CMK (cell line): ENCODE measurements around the gene SGMS1.

Experiments used
- DNase-seq: peaks from one replicate; pipeline ENCODE4 v3.0.0-alpha.2; 2010; ENCODE audit warnings: low read depth

The SGMS1 gene

DNA sequence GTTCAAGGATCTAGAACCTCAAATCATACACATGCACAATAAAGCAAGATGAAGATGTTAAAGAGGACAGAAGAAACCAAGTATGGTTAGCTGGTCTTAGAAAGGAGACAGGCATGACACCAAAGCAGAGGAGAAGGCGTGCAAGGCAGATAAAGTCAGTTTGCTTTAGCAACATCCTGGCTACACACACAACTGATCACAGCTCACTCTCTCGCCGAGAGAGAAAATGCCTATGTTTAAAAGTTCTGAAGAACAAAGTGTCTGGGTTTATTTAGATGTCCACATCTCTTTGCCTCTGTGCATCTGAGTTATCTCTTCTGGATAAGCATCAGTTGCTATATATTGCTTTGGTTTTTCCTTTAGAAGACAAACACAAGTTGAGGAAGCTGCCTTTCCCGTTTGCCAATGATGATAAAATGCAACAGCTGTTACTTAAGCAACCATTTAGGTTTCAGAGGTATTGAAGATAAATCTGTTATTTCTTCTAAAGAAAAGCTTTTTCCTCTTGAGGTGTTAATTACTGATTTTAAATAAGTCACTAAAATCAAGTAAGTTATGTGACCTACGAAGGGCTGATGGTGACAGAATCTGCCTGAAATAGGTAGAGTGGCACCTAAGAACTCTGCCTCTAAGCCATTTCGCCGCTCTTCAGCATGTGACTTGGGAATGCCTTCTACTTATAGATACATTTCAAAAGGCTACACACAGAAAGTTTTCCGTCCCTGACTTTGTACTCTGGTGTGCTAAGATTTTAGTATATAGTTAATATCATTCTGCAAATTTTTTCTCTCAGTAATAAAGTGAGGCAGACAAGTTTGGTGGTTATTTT lies 226.2 kb downstream of the SGMS1 start:
- DNase-seq: no peak

DNA sequence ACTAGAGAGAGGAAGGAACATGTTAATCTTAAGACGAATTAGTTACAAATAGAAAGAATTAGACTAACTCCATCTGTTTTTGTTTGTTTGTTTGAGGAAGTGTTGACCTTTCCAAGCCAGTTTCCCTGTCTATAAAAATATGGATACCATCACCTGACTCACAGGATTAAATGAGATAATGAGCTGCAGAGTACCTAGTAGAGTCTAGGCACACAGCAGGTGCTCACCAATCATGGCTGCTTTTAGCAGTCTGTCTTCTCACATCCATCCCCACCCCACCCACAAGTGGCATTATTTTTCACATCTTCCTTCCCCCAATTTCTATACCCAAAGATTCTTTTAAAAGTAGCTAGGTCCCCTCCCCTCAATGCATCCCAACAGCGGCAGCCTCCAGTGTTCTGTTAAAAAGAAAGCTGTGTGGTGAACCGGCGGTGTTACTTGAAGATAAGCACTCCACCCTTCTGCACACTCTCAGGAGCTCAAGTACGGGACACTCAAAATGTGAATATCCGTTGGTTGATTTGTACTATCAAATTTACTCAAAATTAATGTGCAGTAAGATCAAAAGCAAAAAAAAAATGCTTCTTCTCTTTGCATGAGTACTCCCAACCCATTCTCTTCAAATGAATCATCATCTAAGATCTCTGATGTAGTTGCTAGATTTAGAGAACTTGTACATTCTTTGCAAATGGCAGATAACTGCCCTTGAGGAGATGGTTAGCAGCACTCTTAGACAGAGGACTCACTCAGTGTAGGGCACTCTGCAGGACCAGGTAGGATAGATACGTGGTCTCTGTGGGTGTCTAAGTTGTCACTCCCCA lies 227.1 kb downstream of the SGMS1 start:
- DNase-seq: no peak

DNA sequence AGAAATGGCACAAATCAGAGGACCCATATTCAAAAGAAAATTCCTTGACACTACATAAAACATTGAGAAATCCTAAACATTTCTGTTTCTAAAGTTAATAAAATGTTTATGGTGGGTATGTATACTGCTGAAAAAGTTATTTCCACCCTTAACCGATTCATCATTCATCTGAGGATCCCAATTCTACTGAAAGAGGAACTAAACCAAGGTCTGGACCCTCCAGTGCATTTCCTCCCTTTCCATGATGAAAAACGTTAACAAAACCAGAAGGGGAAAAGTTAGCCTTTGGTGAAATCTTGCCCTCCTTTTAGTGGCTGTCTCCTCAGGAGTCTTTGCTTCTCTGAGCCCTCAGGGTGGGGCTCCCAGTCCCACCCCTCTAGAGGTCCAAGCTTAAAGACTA lies 227.9 kb downstream of the SGMS1 start:
- no peak for DNase-seq

DNA sequence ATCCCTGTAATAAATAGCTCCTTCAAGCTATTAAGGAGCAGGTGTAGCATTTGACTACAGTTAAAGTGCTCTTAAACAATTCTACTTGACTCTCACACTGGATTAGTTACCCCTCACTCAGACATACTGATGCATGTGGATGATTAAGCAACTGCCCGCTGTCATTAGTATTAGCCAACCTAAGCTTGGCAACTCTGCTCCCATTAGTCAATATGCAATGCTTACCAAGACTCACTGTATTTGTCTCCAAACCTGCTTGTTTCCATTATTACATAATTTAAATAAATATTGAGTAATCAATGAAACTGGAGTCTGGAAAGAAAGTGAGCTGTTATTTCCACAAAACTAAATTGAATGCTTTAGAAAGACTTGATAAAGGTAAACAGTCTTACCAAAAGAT lies 228.5 kb downstream of the SGMS1 start:
- DNase-seq: no peak

DNA sequence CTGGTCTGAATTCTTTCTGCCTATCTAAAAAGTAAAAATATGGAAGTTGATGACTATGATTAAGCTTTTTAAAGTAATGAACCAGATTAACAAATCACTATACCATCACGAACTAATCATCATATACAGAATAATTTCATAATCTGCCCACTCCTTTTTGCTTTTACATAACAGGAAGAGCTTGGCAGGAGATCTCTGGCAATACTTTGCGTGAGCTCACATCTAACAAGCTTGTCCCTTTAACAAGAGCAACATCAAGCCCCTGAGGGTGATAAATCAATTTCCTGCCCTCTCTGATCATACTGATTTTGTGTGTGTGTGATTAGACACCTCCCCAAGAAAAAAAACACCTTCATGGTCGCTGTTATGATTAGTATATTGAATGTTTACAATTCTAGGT lies 228.9 kb downstream of the SGMS1 start:
- DNase-seq: no peak

DNA sequence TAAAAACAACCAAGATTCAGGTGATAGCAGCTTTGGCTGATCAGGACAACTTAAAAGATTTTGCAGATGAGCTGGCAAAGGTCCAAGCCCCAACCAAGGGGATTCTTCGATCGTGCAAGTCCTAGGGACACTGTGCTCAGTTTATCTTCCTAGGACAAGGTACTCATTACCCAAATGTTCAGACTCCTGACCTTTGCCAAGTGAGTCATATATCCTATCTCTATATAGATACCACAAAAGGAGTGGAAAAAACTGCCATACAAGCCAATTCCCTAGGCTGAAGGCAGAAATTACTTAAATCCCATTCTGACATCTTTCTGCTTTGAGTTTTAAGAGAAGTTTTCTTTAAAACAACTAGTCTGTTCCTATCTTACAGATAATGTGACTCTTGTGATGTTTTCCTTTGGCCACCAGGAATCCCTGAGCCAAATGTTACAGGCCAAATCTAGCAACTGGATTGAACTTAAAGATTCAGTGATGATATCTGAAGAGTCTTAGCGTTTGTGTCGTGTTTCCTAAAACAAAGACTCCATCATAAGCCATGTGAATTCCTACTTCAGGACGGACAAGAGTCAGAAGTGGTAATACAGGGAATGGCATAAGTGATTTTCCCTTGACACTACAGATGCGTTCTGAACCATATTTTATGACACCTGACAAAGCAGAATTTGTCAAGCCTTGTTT lies 229.8 kb downstream of the SGMS1 start:
- no peak for DNase-seq

DNA sequence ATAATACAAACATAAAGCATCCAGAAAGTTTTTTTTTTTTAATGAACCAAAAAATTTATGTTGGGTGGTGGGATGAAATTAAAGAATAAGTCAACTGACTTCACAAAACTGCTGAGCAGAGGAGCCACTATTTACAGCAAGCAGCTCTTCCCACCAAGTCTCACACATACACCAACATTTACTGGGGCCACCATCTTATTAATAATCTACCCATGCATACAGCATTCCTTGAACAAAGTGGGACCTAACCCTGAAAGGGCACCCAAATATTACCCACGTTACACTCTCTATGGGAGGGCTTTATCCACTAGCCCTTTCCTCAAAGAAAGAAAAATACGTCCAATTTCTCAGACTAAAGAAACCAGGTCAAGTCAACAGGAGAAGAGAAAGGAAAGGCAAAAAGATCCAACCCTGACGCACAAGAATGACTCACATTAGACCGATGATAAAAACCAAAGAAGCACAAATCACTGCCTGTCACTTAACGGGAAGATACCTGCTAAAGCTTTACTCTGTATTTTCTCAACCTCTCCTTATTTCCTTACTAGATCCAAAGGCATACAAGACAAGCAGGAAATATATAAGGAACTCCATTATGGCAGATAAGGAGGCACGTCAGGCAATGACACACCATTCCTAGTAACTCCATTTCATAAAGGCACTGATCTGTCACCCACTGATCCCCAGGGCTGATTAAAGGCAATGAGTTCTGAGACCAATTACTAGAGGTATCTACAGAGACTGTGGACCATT lies 230.6 kb downstream of the SGMS1 start:
- DNase-seq: no peak

DNA sequence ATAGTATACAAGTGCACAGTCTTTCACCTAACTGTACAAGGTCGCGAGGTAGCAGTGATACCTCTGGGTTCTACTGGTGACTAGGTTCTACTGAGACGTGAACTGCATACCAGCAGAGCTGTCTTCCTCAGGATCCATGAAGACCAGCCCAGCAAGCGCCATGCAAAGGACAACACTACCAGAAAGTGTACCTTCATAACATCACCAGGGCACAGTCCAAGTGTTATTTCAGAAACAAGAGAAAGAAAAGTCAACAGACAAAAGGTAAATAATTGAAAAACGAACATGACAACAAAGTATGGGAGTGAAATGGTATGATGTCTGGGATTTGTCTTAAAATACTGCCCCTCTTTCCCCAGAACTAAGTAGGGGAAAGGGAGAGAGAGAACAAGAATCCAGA lies 231.3 kb downstream of the SGMS1 start:
- DNase-seq: no peak

DNA sequence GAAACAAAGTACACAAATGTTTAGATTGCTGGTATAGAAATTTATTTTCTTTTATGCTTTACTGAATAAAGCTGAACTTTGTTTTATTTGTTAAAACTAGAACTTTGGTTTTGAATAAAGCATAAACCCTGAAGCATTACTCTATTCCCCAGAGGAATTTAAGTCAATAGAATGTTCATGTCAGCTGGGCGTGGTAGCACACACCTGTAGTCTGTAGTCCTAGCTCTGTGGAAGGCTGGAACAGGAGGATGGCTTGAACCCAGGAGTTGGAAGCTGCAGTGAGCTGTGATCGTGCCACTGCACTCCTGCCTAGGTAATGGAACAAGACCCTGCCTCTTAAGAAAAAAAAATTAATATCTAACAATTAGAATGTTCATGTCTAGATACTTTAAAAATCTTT lies 233.5 kb downstream of the SGMS1 start:
- no peak for DNase-seq

DNA sequence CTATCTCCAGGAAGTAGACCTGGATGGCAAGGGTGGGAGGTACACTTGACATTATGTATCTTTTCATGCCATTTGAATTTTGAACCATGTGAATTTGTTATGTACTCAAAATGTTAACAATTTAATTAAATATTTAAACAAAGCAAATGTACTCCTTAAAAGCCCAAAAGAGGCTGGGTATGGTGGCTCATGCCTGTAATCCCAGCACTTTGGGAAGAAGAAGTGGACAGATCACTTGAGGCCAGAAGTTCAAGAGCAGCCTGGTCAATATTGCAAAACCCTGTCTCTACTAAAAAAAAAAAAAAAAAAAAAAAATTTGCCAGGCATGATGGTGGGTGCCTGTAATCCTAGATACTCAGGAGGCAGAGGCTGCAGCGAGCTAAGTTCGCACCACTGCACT lies 235.6 kb downstream of the SGMS1 start:
- no peak for DNase-seq

DNA sequence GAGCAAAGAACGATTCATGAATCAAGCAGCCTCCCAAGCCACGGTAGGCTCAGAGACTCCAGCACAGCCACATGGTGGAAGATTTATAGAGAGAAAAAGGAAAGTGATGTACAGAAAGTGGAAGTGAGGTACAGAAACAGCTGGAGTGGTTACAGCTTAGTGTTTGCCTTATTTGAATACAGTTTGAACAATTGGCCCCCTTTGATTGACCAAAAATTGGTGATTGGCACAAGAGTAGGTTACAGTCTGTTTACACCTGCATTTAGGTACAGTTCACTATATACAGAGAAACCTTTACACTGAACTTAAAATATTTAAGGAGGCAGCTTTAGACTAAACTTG lies 236.1 kb downstream of the SGMS1 start:
- DNase-seq: no peak

DNA sequence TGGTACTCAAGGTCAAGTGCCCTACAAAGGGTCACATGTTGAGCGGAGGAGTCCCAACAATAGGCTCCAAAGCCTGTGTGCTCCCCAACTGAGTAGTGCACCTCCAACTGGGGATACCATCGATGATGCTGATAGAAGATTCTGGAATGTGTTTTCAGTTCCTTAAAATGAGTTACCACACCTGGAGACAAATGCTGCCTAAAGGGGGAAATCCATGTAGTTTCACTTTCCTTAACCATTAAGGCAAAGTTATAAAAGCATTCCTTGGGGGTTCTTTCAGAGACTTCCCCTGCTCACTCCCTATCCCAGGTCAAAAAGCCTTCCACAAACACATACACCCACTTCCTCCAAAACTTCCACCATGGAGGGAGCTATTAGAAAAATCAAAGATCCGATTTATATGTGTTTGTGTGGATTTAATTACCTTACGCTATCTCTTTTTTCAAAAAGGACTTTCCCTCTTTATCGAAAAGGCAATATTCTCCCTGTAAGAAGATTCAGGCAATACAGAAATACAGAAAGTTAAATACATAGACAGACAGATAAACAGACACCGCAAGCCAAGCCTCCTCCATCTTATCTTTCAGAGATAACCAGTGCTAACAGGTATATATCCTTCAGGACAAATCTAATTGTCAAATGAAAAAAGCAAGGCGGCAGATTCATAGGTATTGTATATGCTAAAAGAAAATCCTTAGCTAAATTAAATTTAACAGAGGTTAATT lies 236.6 kb downstream of the SGMS1 start:
- DNase-seq: no peak

DNA sequence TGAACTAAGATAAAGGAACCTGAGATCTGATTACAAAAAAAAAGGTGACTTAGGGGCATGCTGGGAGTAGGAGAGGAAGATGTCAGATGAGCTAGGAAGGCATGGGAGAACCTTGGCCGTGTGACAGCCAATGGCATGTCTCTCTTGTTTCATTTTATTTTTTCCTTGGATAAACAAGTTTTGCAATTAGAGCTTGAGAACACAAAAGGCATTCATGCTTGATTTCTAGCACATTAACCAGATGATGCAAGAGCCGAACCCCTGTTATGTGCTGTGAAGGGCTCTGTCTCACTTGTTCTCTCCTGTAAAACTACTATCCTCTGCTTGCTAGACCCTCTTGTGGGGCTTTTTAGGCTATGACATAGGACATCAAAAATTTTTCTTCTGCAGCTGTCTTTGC lies 238.1 kb downstream of the SGMS1 start:
- no peak for DNase-seq

DNA sequence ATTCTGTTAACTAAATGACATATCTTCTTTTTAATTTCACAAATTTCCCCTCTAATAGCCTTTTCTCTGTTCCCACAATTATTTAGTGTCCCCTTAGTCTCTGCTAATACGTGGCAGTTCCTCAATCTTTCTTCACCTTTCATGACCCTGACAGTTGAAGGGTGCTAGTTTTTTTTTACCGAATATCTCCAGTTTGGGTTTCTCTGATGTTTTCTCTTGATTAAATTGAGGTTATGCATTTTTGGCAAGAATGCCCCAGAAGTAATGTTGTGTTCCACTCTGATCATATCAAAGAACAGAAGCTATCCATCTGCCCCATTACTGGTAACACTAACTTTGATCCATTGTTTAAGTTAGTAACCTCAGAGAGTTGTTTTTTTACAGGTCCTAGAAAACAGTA lies 238.9 kb downstream of the SGMS1 start:
- DNase-seq: no peak

DNA sequence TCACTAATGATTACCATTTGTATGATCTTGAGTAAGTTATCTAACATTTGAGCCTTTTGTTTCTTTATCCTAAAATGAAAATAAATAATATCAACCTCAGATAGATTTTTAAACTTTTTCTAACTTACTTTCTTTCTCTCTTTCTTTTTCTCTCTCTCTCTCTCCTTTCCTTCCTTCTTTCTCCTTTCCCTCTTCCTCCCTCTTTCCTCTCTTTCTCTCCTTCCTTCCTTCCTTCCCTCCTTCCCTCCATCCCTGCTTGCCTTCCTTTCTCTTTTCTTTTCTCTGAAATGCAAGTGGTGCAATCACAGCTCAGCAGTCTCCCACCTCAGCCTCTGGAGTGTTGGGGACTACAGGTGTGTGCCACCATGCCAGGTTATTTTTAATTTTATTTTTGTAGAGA lies 239.5 kb downstream of the SGMS1 start:
- DNase-seq: no peak

DNA sequence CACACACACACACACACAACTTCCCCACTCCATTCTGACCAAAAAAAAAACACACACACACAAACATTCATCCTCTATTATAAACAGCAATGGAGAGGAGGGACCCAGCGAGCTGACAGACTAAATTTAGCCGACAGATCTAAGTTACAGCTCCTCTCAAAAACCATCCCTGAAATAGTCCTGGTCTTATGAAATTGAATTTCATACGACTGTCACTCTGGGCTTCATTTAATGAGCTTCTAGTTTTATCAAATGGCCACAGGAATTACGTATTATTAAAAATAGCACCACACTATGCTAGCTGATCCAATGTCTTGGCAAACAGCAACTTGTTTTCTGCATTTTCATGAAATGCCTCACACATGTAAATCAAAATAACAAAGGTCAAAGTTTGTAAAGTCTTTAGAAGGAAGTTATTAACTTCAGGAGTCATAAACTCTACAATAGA lies 241.2 kb downstream of the SGMS1 start:
- DNase-seq: no peak

DNA sequence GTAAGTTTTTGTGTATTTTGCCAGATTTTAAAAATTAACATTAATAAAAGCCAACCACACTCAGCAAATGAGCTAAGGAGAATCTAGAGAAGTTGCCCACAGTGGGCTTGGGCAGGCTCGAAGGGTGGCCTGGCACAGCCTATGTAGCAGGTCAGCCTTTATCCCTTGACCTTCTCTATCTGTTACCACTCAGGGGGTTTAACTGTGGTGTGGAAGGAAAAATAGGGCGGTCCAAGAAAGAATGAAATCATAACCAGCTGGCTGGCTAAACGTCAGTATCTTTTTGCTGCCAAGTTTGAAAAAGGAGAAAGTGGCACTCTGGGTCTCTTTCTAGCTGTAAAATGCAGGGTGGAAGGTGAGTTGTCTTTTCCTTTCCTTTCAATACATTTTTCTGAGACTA lies 242.1 kb downstream of the SGMS1 start:
- DNase-seq: no peak

DNA sequence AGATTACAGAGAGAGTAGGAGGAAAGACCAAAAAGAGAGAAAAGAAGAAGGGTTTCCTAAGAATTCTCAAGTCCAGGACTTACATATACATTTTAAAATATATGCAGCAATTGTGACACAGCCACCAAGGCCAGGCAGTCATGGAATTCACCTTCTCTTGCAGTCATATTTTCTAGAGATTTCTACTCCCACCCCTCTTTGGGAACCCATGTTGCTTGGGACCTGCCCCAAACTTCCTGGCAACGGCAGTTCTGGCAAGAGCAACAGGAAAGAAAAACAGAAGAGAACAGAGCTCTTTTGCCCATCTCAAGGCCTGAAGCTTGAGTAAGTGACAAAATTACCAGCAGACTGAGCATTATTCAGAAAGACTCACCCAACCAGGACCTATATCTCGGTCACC lies 244.1 kb downstream of the SGMS1 start:
- no peak for DNase-seq

DNA sequence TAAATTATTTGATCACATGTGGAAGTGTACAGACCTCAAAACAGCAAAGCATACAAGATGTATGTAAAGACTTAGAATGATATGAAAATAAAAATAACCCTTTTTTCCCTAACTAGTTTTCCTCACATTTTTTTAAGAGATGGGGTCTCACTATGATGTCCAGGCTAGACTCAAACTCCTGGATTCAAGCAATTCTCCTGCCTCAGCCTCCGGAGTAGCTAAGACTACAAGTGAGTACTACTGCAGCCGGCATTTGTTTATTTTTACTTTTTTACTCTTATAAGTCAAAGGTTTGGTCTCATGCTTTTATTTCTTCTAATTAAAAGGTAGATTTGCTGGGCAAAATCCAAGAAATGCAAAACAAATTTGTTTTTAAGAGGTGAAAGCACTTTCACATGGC lies 248.0 kb downstream of the SGMS1 start:
- no peak for DNase-seq

DNA sequence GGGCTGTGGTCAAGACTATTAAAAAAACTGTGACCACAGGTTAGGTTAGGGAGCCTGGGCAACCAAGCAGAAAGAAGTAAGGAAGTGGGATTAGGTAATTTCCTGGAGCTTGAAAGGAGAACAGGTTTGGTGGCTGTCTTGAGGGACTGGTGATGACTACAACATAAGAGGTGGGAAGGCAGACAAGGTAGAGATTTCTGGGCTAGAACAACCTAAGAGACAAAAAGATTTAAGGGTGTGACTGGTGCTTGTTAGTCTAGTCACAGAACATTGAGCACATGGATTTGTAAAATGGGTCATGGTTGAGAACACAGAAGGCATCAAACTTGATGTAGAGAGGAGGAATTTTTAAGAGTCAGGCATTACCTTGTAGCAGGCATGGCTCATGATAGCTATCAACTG lies 248.7 kb downstream of the SGMS1 start:
- DNase-seq: no peak

DNA sequence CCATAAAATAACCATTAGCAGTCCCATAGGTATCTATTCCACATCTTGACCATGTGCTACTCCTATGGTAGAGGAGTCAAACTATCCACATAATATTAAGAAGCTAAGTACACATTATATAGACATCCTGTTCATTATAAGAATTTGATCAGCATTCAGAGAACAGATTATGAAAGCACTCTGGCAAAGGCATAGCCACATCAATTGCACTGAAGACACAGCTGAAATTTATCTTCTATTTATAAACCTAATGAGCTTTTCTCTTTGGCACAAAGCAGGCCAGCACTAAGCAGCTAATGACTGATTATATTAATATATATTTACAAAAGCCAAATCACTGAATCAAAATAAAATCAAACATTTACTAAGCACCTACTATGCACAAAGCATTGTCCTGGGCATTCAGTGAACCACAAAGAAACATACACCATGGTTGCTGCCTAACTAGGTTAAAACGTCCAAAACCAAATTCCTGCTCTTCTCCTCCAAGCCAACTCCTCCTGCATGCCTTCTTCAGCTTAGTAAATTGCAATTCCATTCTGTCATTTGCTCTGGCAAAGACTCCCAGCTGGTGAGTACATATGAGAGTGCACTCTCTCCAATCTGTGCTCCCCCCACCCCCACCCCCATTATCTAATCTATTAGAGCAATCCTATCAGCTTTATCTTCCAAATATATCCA lies 249.8 kb downstream of the SGMS1 start:
- DNase-seq: no peak
